IPS DF 4.7 (cell line): ENCODE data around the gene BBS12.

Experiments used
- DNase-seq: peaks from one replicate; pipeline ENCODE4 v3.0.0-alpha.2; 2013; ENCODE audit warnings: low spot score; ENCODE audit errors: extremely low read depth

Gene BBS12

GRCh38 chr4:122732329-122733026 is at the start of gene BBS12:
Gene BBS12 (plus strand): TSS chr4:122732704. CDS start chr4:122741893, 9,189 bp downstream.
- peak; percentile 99 for DNase-seq

GRCh38 chr4:122686691-122687090 is 45.8 kb upstream of the BBS12 start:
- DNase-seq: no peak

- DNase-seq: no peak
These were observed 44.9 kb upstream of the BBS12 start for GRCh38 chr4:122687531-122688061.

- no peak for DNase-seq
These were observed 43.9 kb upstream of the BBS12 start for GRCh38 chr4:122688529-122689140.

- DNase-seq: no peak
These were observed 42.5 kb upstream of the BBS12 start for GRCh38 chr4:122689972-122690371.

GRCh38 chr4:122691988-122692387 is 40.5 kb upstream of the BBS12 start:
- DNase-seq: no peak

GRCh38 chr4:122692641-122693520 is 39.6 kb upstream of the BBS12 start:
- DNase-seq: no peak

GRCh38 chr4:122695226-122695625 is 37.3 kb upstream of the BBS12 start:
- no peak for DNase-seq

- no peak for DNase-seq
These were observed 32.3 kb upstream of the BBS12 start for GRCh38 chr4:122700178-122700725.

GRCh38 chr4:122701061-122701460 is 31.4 kb upstream of the BBS12 start:
- DNase-seq: no peak

- no peak for DNase-seq
These were observed 30.5 kb upstream of the BBS12 start for GRCh38 chr4:122701965-122702364.

- no peak for DNase-seq
These were observed 29.6 kb upstream of the BBS12 start for GRCh38 chr4:122702939-122703338.

- no peak for DNase-seq
These were observed 28.6 kb upstream of the BBS12 start for GRCh38 chr4:122703868-122704267.

GRCh38 chr4:122705009-122705408 is 27.5 kb upstream of the BBS12 start:
- no peak for DNase-seq

GRCh38 chr4:122705547-122706117 is 26.9 kb upstream of the BBS12 start:
- no peak for DNase-seq

GRCh38 chr4:122706511-122706910 is 26.0 kb upstream of the BBS12 start:
- DNase-seq: no peak

- DNase-seq: no peak
These were observed 25.0 kb upstream of the BBS12 start for GRCh38 chr4:122707497-122707896.

- no peak for DNase-seq
These were observed 23.3 kb upstream of the BBS12 start for GRCh38 chr4:122709236-122709635.

GRCh38 chr4:122710434-122711308 is 21.8 kb upstream of the BBS12 start:
- no peak for DNase-seq

GRCh38 chr4:122711919-122712318 is 20.6 kb upstream of the BBS12 start:
- no peak for DNase-seq
